Upper lobe of left lung (tissue), 6 donors: ENCODE data around the gene LAMB2. TPM values are rescaled to one million over a fixed set of nuclear protein-coding genes. Genes with fewer than 3 reads are reported as not detected.
A peak's percentile ranks its signal among the peaks of the same experiment; 100 is the strongest.

ENCODE experiments used
- ATAC-seq, 2 donors: fragments of 200-7000 bp; cut with Tn5 transposase; one replicate each; pipeline ENCODE4 v1.9.1; 2022; ENCODE audit warnings: mild to moderate bottlenecking in 2 of 2, moderate library complexity in 2 of 2; ENCODE audit not compliant: low FRiP score in 2 of 2
- DNase-seq, 2 donors: peaks; one replicate each; pipeline ENCODE4 v3.0.0-alpha.2; 2019 to 2020
- H3K27ac ChIP-seq, 4 donors: fragments of 200-600 bp; sonication (generic); one replicate each; pipeline ENCODE4 v1.5.1; 2016 to 2019
- H3K27me3 ChIP-seq, 4 donors: fragments of 200-600 bp; sonication (generic); one replicate each; pipeline ENCODE4 v1.5.1; 2017 to 2019
- H3K36me3 ChIP-seq, 4 donors: fragments of 200-600 bp; sonication (generic); one replicate each; pipeline ENCODE4 v1.5.1; 2016 to 2019
- H3K4me1 ChIP-seq, 4 donors: fragments of 200-600 bp; sonication (generic); one replicate each; pipeline ENCODE4 v1.5.1; 2018 to 2019
- H3K4me3 ChIP-seq, 4 donors: fragments of 200-600 bp; sonication (generic); one replicate each; pipeline ENCODE4 v1.5.1; 2017 to 2019; ENCODE audit warnings: mild to moderate bottlenecking in 2 of 4, moderate library complexity in 1 of 4
- H3K9me3 ChIP-seq, 4 donors: fragments of 200-600 bp; sonication (generic); one replicate each; pipeline ENCODE4 v1.5.1; 2018 to 2019
- EP300 ChIP-seq, 4 donors: sonication (generic); formaldehyde crosslinking; IDR thresholded peaks; one replicate each; pipeline ENCODE4 v1.5.1; 2017; ENCODE audit warnings: antibody characterized with exemption in 4 of 4, control low read depth in 2 of 4
- POLR2A ChIP-seq, 4 donors: fragments of 450-650 bp; IDR thresholded peaks; one replicate each; pipeline ENCODE4 v1.5.1; 2016 to 2017; ENCODE audit warnings: antibody characterized with exemption in 4 of 4, mild to moderate bottlenecking in 2 of 4
- POLR2AphosphoS5 ChIP-seq, 2 donors: sonication (generic); formaldehyde crosslinking; IDR thresholded peaks; one replicate each; pipeline ENCODE4 v1.5.1; 2017; ENCODE audit warnings: antibody characterized with exemption in 2 of 2
- WGBS, 2 donors: methylation state at CpG; one replicate each; pipeline ENCODE4 v1.1.5; 2017 to 2018; 5-methylcytosine and 5-hydroxymethylcytosine counted together
- total RNA-seq, 6 donors: library from RNA; depleted of rRNA in 4 of 6; stranded (reverse); fragments of >200 nt in 4 of 6; gene quantifications; one replicate each; pipeline versions ENCODE4 v1.1.0 to v1.2.1, GENCODE V29; 2016 to 2021
- TF ChIP-seq, protein P1 (sequence below), 6 experiments: fragments of 450-650 bp in 4 of 6; fragments of 200-600 bp in 2 of 6; sonication (generic) in 2 of 6; IDR thresholded peaks; one replicate each; pipeline ENCODE4 v1.5.1; 2016 to 2019; ENCODE audit warnings: antibody characterized with exemption in 6 of 6
- donor health status: DM: no; HTN: no; CAD: no; lungs with moderate emphysema.
- donor health status: DM: no; HTN: yes; CAD: no; lungs with severe emphysema.

LAMB2 gene
- total RNA-seq, 6 donors from 2014 or later: 349 to 904 (median 555) TPM

DNA sequence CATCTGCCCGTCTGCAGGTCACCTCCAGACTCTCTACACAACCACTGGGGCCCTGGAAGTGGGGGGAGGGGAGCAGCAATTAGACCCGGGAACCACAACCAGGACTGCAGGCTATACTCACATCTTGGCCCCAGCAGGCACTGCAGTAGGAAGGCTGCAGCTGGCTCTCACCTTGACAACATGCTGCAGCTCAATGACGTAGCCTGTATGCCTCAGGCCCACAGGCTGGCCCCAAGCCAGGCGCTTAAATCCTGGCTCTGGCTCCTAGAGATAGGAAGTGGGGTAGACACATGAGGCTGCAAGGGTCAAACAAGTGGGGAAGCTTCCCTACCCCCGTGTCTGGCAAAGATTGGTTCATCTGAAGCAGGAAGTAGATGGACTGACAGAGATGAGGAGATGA, 34.4 kb downstream of the LAMB2 start:
- WGBS, 2 donors: 52 to 57% methylated on average over 3 to 5 of the region's 5 CpGs
- peaks cover 41 to 66% (median 56%) of the 10 kb centered on the region in 4 donors for H3K36me3 ChIP-seq
- no peak for ATAC-seq
- H3K4me1 ChIP-seq: peaks cover 9 to 20% (median 12%) of the 10 kb centered on the region in 4 donors
- H3K27me3 ChIP-seq: no peaks in the 10 kb centered on the region
- no peak overlapping the region for H3K27ac ChIP-seq
- no peaks in the 10 kb centered on the region for H3K9me3 ChIP-seq
- no peak overlapping the region for H3K4me3 ChIP-seq
- DNase-seq: no peak
- TF ChIP-seq POLR2AphosphoS5 (IDR thresholded peaks at IDR 0.05) (no peak), EP300 (IDR thresholded peaks at IDR 0.05) (no peak), POLR2A (IDR thresholded peaks at IDR 0.05) (no peak)
- TF ChIP-seq, protein P1, sequence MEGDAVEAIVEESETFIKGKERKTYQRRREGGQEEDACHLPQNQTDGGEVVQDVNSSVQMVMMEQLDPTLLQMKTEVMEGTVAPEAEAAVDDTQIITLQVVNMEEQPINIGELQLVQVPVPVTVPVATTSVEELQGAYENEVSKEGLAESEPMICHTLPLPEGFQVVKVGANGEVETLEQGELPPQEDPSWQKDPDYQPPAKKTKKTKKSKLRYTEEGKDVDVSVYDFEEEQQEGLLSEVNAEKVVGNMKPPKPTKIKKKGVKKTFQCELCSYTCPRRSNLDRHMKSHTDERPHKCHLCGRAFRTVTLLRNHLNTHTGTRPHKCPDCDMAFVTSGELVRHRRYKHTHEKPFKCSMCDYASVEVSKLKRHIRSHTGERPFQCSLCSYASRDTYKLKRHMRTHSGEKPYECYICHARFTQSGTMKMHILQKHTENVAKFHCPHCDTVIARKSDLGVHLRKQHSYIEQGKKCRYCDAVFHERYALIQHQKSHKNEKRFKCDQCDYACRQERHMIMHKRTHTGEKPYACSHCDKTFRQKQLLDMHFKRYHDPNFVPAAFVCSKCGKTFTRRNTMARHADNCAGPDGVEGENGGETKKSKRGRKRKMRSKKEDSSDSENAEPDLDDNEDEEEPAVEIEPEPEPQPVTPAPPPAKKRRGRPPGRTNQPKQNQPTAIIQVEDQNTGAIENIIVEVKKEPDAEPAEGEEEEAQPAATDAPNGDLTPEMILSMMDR (IDR thresholded peaks at IDR 0.05): no peak

DNA sequence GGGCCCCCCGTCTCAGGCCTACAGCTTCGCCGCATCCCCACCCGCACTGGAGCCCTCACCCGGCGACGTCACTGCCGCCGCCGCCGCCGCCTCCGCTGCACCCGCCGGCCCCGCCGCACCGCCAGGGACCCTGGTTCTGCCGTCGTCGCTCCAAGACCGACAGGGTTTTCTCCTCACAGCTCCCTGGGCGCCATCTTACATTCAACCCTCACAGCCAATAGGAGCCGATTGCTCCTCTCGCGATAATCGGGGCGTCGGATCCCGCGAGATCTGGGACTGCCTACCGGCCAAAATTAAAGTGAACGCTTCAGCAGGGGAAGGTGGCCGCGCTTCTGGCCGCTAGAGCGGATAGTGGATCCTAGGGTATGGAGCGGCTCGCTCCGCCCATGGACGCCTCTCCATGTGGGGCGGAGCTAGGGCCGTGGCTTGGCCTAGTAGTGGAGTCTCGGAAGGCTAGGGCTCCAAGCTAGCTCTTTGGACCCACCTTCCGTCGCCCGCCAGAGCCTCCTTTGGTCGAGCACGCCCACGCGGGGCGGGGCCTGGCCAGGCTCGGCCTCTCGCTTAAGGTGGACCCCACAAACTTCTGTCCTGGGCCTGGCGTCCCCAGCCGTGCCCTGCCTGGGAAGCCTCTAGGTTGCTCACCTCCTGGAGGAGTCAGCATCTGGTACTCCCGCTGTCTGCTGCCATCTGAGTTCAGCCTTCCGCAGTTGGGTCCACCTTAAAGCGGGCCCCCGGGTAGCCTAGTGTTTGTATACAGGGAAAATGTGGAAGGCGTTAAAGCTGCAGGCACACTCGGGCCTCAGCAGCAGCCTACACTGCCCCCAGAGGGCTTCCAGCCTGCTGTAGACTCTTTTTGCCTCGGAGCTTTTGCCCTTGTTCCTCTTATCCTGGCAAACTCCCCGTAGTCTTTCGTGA, 38.7 kb downstream of the LAMB2 start, which contains the start of gene QRICH1:
QRICH1 (minus strand) TSS at position 219 of the 915 bp plus-strand sequence. CDS start 17,054 bp downstream, outside the sequence.
- DNase-seq: peak; percentile 95 to 99
- Histone ChIP-seq H3K9me3 (no peaks in the 10 kb centered on the region), H3K27me3 (no peaks in the 10 kb centered on the region), H3K4me1 (peaks cover 35 to 47% (median 40%) of the 10 kb centered on the region in 4 donors), H3K36me3 (peaks cover 14 to 36% (median 21%) of the 10 kb centered on the region in 4 donors), H3K27ac (peak within 1 kb of the TSS; percentile 88 to 99 (median 94)), H3K4me3 (peak within 1 kb of the TSS; percentile 69 to 96 (median 92))
- peak; percentile 96 to 98 for ATAC-seq
- WGBS, 2 donors: 0% methylated on average over 26 to 48 of the region's 65 CpGs
- TF ChIP-seq POLR2AphosphoS5 (IDR thresholded peaks at IDR 0.05) (peak; percentile 78 to 81), POLR2A (IDR thresholded peaks at IDR 0.05) (peak in 3 of 4 donors; percentile 48 to 83 (median 83)), EP300 (IDR thresholded peaks at IDR 0.05) (peak in 1 of 4 donors; percentile 39)
- TF ChIP-seq, protein P1 (IDR thresholded peaks at IDR 0.05): peak; percentile 14 to 67 (median 50)

DNA sequence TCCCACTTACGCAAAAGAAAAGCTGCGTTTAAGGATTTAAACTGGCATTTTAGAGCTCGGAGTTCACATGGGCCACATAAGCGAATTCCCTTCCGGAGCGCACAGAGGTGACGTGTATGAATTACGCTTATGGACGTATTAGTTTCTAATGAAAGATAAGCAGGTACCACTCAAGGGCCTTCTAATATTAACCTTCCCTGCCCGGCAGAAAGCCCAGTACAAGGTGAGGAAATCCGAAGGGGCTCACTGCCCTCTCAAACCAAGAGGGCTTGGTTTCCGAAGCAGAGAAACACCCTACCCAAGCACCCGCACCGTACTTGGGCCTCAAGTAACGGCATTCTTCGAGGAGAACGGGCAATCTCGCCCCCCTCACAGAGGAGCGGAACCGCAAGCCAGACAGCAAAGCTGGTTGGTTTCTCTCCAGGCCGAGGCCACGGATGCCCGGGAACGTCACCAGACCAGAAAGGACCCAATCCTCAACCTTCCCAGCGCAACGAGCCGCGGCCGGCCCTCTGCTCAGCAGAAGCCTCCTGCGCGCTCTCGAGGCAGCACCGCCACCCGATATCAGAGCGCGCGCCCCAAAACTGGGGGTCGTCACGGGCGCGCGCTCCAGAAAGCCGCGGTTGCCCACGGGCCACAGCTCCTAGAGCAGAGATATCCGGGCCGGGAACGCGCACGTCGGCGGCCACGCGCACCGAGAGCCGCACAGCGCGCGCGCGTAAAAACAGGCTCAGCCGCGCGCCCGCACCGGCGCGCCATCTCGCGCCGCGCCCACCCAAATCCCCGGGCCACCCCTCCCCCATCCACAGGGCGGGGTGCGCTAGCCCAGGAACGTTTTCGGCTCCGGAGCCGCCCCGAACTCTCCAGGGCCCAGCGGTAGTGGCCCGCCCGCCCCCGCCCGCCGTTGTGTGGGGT, 39.7 kb downstream of the LAMB2 start:
- DNase-seq: peak; percentile 77 to 97
- 0 to 2% methylated on average over 11 to 17 of the region's 86 CpGs for WGBS, 2 donors

DNA sequence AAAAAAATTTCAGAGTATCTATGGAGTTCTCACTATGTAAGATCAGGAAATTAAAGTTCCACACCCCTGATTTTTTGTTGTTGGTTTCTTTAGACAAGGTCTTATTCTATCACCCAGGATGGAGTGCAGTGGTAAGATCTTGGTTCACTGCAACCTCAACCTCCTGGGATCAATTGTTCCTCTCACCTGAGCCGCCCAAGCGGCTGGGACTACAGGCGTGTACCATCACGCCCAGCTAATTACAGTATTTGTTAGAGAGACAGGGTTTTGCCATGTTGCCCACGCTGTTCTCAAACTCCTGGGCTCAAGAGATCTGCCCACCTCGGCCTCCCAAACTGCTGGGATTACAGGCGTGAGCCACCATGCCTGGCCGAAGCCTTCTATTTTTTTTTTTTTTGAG, 51.4 kb downstream of the LAMB2 start:
- TF ChIP-seq POLR2A (IDR thresholded peaks at IDR 0.05) (no peak), POLR2AphosphoS5 (IDR thresholded peaks at IDR 0.05) (no peak), EP300 (IDR thresholded peaks at IDR 0.05) (no peak)
- TF ChIP-seq, protein P1 (IDR thresholded peaks at IDR 0.05): no peak
- Histone ChIP-seq H3K4me1 (no peaks in the 10 kb centered on the region), H3K36me3 (peaks cover 3 to 39% (median 19%) of the 10 kb centered on the region in 4 donors), H3K9me3 (no peaks in the 10 kb centered on the region), H3K27ac (no peak overlapping the region), H3K4me3 (no peak overlapping the region), H3K27me3 (no peaks in the 10 kb centered on the region)
- no peak for ATAC-seq
- WGBS, 2 donors: 94 to 95% methylated on average over 8 of the region's 8 CpGs
- DNase-seq: no peak

More for the DNA sequence above, 39.7 kb downstream of the LAMB2 start:
- H3K4me3 ChIP-seq: peak overlapping the region; percentile 69 to 96 (median 92)
- ATAC-seq: peak; percentile 15 to 77
- H3K9me3 ChIP-seq: no peaks in the 10 kb centered on the region
- H3K27ac ChIP-seq: peak overlapping the region; percentile 88 to 99 (median 94)
- peaks cover 5 to 27% (median 12%) of the 10 kb centered on the region in 4 donors for H3K36me3 ChIP-seq
- TF ChIP-seq POLR2A (IDR thresholded peaks at IDR 0.05) (no peak), POLR2AphosphoS5 (IDR thresholded peaks at IDR 0.05) (peak; percentile 6 to 9), EP300 (IDR thresholded peaks at IDR 0.05) (no peak)
- TF ChIP-seq, protein P1 (IDR thresholded peaks at IDR 0.05): no peak
- peaks cover 35 to 51% (median 42%) of the 10 kb centered on the region in 4 donors for H3K4me1 ChIP-seq
- H3K27me3 ChIP-seq: no peaks in the 10 kb centered on the region
